HG02759 (cell line): ENCODE data around the gene HERC3.

Experiments used
- ATAC-seq: cut with Tn5 transposase; IDR thresholded peaks from one replicate; pipeline ENCODE4 v1.9.1; 2021; ENCODE audit warnings: mild to moderate bottlenecking, moderate library complexity; ENCODE audit not compliant: unreplicated experiment

Gene HERC3

GRCh38 chr4:88713782-88714181 is 121.5 kb downstream of the HERC3 start:
- ATAC-seq = no peak

GRCh38 chr4:88718098-88718497 is 125.8 kb downstream of the HERC3 start:
- no peak for ATAC-seq

GRCh38 chr4:88719381-88719780 is 127.1 kb downstream of the HERC3 start:
- ATAC-seq = no peak

GRCh38 chr4:88720451-88721428 is 128.5 kb downstream of the HERC3 start:
- ATAC-seq = no peak

GRCh38 chr4:88722276-88722780 is 130.0 kb downstream of the HERC3 start:
- ATAC-seq = no peak

- ATAC-seq = no peak
These were observed 130.5 kb downstream of the HERC3 start for GRCh38 chr4:88722828-88723227.

- ATAC-seq = no peak
These were observed 132.1 kb downstream of the HERC3 start for GRCh38 chr4:88724406-88724805.

GRCh38 chr4:88725143-88725542 is 132.9 kb downstream of the HERC3 start:
- no peak for ATAC-seq

- no peak for ATAC-seq
These were observed 133.7 kb downstream of the HERC3 start for GRCh38 chr4:88725986-88726385.

- no peak for ATAC-seq
These were observed 135.9 kb downstream of the HERC3 start for GRCh38 chr4:88728146-88728545.

- ATAC-seq = no peak
These were observed 137.0 kb downstream of the HERC3 start for GRCh38 chr4:88729146-88729760.

GRCh38 chr4:88730811-88731210 is 138.5 kb downstream of the HERC3 start:
- no peak for ATAC-seq

GRCh38 chr4:88731381-88731780 is 139.1 kb downstream of the HERC3 start:
- ATAC-seq = no peak

GRCh38 chr4:88732714-88733368 is 140.6 kb downstream of the HERC3 start:
- no peak for ATAC-seq

- ATAC-seq = no peak
These were observed 142.2 kb downstream of the HERC3 start for GRCh38 chr4:88734403-88734949.

GRCh38 chr4:88735564-88735963 is 143.3 kb downstream of the HERC3 start:
- no peak for ATAC-seq

GRCh38 chr4:88736264-88736663 is 144.0 kb downstream of the HERC3 start:
- ATAC-seq = no peak

GRCh38 chr4:88737307-88737941 is 145.1 kb downstream of the HERC3 start:
- ATAC-seq = peak; percentile 99

GRCh38 chr4:88738180-88738579 is 145.9 kb downstream of the HERC3 start:
- ATAC-seq = no peak

GRCh38 chr4:88742561-88742960 is 150.3 kb downstream of the HERC3 start:
- ATAC-seq = no peak

GRCh38 chr4:88743696-88744095 is 151.4 kb downstream of the HERC3 start:
- no peak for ATAC-seq
